Measurements from ENCODE around the gene OXCT1.
A peak's percentile ranks its signal among the peaks of the same experiment; 100 is the strongest.

OXCT1 gene

DNA sequence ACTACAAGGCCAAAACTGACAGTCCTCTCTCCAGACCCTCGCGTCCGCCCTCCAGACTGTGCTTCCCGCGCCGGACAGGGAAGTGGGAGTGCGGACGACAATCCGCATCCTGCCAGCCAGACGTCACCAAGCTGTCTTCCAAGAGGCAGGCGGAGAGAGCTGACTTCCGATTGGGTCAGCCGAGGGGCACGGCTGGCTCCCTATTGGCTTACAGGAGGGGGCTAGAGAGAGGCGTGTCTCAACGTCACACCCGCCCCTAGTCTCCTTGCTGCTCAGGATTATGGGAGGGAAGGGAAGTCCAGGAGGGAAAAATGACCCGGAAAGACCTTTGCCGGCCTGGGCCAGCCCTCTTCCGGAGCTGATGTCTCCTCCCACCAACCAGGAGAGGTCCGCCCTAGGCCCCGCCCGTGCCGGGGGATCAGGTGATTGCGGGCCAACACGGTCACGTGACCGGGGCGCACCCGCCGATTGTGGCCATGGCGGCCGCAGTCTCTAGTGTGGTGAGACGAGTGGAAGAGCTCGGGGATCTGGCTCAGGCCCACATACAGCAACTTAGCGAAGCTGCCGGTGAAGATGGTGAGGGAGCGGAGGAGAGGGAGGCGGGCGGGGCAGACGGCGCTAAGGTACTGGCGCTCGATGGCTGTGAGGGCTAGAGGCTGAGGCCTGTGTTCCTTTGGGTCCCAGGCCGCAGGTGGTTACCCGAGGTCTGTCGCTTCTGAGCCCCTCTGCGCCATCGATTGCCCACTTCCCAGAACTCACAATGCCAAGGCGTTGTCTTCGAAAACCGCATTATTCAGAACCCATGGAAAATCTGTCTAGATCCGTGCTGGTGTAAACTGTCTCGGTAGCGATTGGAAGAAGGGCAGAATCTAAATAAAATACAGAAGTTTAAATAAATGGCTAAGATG lies 33.9 kb upstream of the OXCT1 start, which contains the start of gene RIMOC1 (continued):
- TF ChIP-seq ZNF585B (tag by site-specific recombination; IDR thresholded peaks at IDR 0.05) (no peak), ZNF302 (tag by site-specific recombination; IDR thresholded peaks at IDR 0.05; ENCODE audit: low read depth) (no peak), ZIC2 (tag by site-specific recombination; IDR thresholded peaks at IDR 0.05) (0 out of 2 replicates have a peak, but pooled peaks have one; percentile 18), ZBTB20 (tag by site-specific recombination; IDR thresholded peaks at IDR 0.05) (peak; percentile 23; the same call in 1 of the 2 replicates), ZNF140 (tag by site-specific recombination; IDR thresholded peaks at IDR 0.05) (no peak), ZNF654 (tag by site-specific recombination; IDR thresholded peaks at IDR 0.05; ENCODE audit: low read depth) (peak; percentile 6; the same call in 1 of the 2 replicates), ZFP37 (tag by site-specific recombination; IDR thresholded peaks at IDR 0.05) (peak; percentile 96), ZNF423 (tag by site-specific recombination; IDR thresholded peaks at IDR 0.05) (no peak), HOXD13 (CRISPR knock-in tag; IDR thresholded peaks at IDR 0.05; ENCODE audit: borderline replicate concordance) (peak; percentile 60; the same call in 1 of the 2 replicates), ZNF394 (tag by site-specific recombination; IDR thresholded peaks at IDR 0.05; ENCODE audit: borderline replicate concordance) (peak; percentile 69; the same call in 1 of the 2 replicates), ZNF510 (tag by site-specific recombination; IDR thresholded peaks at IDR 0.05; ENCODE audit: insufficient replicate concordance) (no peak), MZF1 (tag by site-specific recombination; IDR thresholded peaks at IDR 0.05; ENCODE audit: borderline replicate concordance) (peak; percentile 25; the same call in 1 of the 2 replicates), SETDB1 (IDR thresholded peaks at IDR 0.05; ENCODE audit: insufficient read length, low read length) (peak; percentile 37), ZNF658 (tag by site-specific recombination; IDR thresholded peaks at IDR 0.05) (no peak), SALL2 (tag by site-specific recombination; IDR thresholded peaks at IDR 0.05; ENCODE audit: borderline replicate concordance) (no peak), REPIN1 (tag by site-specific recombination; IDR thresholded peaks at IDR 0.05; ENCODE audit: low read depth) (0 out of 2 replicates have a peak, but pooled peaks have one; percentile 61), SCRT1 (tag by site-specific recombination; IDR thresholded peaks at IDR 0.05; ENCODE audit: borderline replicate concordance) (peak; percentile 95), ZNF37A (tag by site-specific recombination; IDR thresholded peaks at IDR 0.05) (no peak), ZNF521 (tag by site-specific recombination; IDR thresholded peaks at IDR 0.05) (no peak), ZNF830 (tag by site-specific recombination; IDR thresholded peaks at IDR 0.05; ENCODE audit: low read depth) (no peak), ZNF514 (tag by site-specific recombination; IDR thresholded peaks at IDR 0.05) (no peak), IKZF3 (tag by site-specific recombination; IDR thresholded peaks at IDR 0.05) (peak; percentile 100), ZNF354C (tag by site-specific recombination; IDR thresholded peaks at IDR 0.05; ENCODE audit: borderline replicate concordance, low read depth) (no peak), ZNF623 (tag by site-specific recombination; IDR thresholded peaks at IDR 0.05) (peak; percentile 46), ZFP69B (tag by site-specific recombination; IDR thresholded peaks at IDR 0.05) (peak; percentile 82), ZNF341 (tag by site-specific recombination; IDR thresholded peaks at IDR 0.05; ENCODE audit: low read depth) (peak; percentile 52; the same call in 1 of the 2 replicates), SP2 (tag by site-specific recombination; IDR thresholded peaks at IDR 0.05) (peak; percentile 100), ZNF184 (tag by site-specific recombination; IDR thresholded peaks at IDR 0.05) (no peak)
- TF ChIP-seq, protein P1, sequence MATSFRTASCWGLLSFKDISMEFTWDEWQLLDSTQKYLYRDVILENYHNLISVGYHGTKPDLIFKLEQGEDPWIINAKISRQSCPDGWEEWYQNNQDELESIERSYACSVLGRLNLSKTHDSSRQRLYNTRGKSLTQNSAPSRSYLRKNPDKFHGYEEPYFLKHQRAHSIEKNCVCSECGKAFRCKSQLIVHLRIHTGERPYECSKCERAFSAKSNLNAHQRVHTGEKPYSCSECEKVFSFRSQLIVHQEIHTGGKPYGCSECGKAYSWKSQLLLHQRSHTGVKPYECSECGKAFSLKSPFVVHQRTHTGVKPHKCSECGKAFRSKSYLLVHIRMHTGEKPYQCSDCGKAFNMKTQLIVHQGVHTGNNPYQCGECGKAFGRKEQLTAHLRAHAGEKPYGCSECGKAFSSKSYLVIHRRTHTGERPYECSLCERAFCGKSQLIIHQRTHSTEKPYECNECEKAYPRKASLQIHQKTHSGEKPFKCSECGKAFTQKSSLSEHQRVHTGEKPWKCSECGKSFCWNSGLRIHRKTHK (tag by site-specific recombination; IDR thresholded peaks at IDR 0.05): no peak
- TF ChIP-seq, protein P2, sequence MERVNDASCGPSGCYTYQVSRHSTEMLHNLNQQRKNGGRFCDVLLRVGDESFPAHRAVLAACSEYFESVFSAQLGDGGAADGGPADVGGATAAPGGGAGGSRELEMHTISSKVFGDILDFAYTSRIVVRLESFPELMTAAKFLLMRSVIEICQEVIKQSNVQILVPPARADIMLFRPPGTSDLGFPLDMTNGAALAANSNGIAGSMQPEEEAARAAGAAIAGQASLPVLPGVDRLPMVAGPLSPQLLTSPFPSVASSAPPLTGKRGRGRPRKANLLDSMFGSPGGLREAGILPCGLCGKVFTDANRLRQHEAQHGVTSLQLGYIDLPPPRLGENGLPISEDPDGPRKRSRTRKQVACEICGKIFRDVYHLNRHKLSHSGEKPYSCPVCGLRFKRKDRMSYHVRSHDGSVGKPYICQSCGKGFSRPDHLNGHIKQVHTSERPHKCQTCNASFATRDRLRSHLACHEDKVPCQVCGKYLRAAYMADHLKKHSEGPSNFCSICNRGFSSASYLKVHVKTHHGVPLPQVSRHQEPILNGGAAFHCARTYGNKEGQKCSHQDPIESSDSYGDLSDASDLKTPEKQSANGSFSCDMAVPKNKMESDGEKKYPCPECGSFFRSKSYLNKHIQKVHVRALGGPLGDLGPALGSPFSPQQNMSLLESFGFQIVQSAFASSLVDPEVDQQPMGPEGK (tag by site-specific recombination; IDR thresholded peaks at IDR 0.05): peak; percentile 78
- TF ChIP-seq, protein P3, sequence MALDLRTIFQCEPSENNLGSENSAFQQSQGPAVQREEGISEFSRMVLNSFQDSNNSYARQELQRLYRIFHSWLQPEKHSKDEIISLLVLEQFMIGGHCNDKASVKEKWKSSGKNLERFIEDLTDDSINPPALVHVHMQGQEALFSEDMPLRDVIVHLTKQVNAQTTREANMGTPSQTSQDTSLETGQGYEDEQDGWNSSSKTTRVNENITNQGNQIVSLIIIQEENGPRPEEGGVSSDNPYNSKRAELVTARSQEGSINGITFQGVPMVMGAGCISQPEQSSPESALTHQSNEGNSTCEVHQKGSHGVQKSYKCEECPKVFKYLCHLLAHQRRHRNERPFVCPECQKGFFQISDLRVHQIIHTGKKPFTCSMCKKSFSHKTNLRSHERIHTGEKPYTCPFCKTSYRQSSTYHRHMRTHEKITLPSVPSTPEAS (tag by site-specific recombination; IDR thresholded peaks at IDR 0.05): peak; percentile 66
- TF ChIP-seq, protein P4, sequence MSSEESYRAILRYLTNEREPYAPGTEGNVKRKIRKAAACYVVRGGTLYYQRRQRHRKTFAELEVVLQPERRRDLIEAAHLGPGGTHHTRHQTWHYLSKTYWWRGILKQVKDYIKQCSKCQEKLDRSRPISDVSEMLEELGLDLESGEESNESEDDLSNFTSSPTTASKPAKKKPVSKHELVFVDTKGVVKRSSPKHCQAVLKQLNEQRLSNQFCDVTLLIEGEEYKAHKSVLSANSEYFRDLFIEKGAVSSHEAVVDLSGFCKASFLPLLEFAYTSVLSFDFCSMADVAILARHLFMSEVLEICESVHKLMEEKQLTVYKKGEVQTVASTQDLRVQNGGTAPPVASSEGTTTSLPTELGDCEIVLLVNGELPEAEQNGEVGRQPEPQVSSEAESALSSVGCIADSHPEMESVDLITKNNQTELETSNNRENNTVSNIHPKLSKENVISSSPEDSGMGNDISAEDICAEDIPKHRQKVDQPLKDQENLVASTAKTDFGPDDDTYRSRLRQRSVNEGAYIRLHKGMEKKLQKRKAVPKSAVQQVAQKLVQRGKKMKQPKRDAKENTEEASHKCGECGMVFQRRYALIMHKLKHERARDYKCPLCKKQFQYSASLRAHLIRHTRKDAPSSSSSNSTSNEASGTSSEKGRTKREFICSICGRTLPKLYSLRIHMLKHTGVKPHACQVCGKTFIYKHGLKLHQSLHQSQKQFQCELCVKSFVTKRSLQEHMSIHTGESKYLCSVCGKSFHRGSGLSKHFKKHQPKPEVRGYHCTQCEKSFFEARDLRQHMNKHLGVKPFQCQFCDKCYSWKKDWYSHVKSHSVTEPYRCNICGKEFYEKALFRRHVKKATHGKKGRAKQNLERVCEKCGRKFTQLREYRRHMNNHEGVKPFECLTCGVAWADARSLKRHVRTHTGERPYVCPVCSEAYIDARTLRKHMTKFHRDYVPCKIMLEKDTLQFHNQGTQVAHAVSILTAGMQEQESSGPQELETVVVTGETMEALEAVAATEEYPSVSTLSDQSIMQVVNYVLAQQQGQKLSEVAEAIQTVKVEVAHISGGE (tag by site-specific recombination; conservative IDR thresholded peaks at IDR 0.05; ENCODE audit: low read depth): peak; percentile 77

All from HEK293 (cell line).